ENCODE results near the gene OSBPL9. TPM values are rescaled to one million over a fixed set of nuclear protein-coding genes. Genes with fewer than 3 reads are reported as not detected.

Gene OSBPL9
- total RNA-seq, 2 experiments from 2014 or later: 58.6 to 87.8 TPM

DNA sequence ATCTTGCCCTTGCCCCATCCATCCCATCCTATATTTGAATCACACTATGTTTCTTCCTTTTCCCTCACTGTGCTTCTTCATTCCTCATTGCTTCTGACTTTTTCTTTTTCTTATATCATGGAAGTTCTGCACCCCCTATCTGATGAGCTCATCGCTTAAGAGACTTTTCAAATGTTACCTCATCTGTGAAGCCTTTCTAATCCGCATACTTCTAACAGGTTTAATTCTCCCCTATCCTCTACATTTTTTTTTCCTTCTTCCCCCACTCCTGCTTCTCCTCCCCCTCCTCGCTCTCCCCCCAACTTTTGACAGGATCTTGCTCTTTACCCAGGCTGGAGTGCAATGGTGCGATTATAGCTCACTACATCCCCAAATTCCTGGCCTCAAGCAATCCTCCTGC is 39.5 kb downstream of the OSBPL9 start:
- Histone ChIP-seq H3K9me3 (ENCODE audit: low read length) (no peaks in the 10 kb centered on the region), H2AFZ (ENCODE audit: low read length) (no peak overlapping the region), H3K4me1 (ENCODE audit: insufficient read depth, low read length, poor library complexity, severe bottlenecking) (no peaks in the 10 kb centered on the region), H4K20me1 (ENCODE audit: insufficient read depth, low read length) (no peaks in the 10 kb centered on the region), H3K36me3 (ENCODE audit: insufficient read depth, low read length) (no peaks in the 10 kb centered on the region), H3K27ac (ENCODE audit: low read depth, low read length, poor library complexity, severe bottlenecking) (no peak overlapping the region), H3K4me3 (ENCODE audit: low read depth, low read length, poor library complexity, severe bottlenecking) (no peak overlapping the region), H3K4me2 (ENCODE audit: low read length) (no peak overlapping the region), H3K79me2 (ENCODE audit: insufficient read depth, low read depth, low read length) (no peaks in the 10 kb centered on the region), H3K9me2 (ENCODE audit: insufficient read depth, low read length) (no peaks in the 10 kb centered on the region)
- POLR2A ChIA-PET: interaction anchor here (0.6 kb wide), 2 partner anchors 17 to 1482 kb away, joined by 3 to 4 read pairs; no protein-coding TSS in a partner anchor
- CTCF ChIA-PET (ENCODE audit: unreplicated experiment): interaction anchor here (0.7 kb wide), 1 partner anchor 50 kb away, joined by 3 read pairs; no protein-coding TSS in a partner anchor
- DNase-seq (ENCODE audit: low spot score): no peak
- no peak for TF ChIP-seq EZH2phosphoT487 (IDR thresholded peaks at IDR 0.05; ENCODE audit: borderline replicate concordance, low read depth, low read length)
- TF ChIP-seq, protein P1, sequence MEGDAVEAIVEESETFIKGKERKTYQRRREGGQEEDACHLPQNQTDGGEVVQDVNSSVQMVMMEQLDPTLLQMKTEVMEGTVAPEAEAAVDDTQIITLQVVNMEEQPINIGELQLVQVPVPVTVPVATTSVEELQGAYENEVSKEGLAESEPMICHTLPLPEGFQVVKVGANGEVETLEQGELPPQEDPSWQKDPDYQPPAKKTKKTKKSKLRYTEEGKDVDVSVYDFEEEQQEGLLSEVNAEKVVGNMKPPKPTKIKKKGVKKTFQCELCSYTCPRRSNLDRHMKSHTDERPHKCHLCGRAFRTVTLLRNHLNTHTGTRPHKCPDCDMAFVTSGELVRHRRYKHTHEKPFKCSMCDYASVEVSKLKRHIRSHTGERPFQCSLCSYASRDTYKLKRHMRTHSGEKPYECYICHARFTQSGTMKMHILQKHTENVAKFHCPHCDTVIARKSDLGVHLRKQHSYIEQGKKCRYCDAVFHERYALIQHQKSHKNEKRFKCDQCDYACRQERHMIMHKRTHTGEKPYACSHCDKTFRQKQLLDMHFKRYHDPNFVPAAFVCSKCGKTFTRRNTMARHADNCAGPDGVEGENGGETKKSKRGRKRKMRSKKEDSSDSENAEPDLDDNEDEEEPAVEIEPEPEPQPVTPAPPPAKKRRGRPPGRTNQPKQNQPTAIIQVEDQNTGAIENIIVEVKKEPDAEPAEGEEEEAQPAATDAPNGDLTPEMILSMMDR (conservative IDR thresholded peaks at IDR 0.05; ENCODE audit: low read length): no peak
- intact Hi-C loops (cut with micrococcal nuclease; ENCODE audit: unreplicated experiment): no loop called here
- no TSS peak for BruUV-seq (replicated peaks)

- Histone ChIP-seq H3K79me2 (ENCODE audit: insufficient read depth, low read depth, low read length) (no peaks in the 10 kb centered on the region), H4K20me1 (ENCODE audit: insufficient read depth, low read length) (no peaks in the 10 kb centered on the region), H3K4me3 (ENCODE audit: low read depth, low read length, poor library complexity, severe bottlenecking) (no peak overlapping the region), H3K4me1 (ENCODE audit: insufficient read depth, low read length, poor library complexity, severe bottlenecking) (no peaks in the 10 kb centered on the region), H3K9me2 (ENCODE audit: insufficient read depth, low read length) (no peaks in the 10 kb centered on the region), H3K36me3 (ENCODE audit: insufficient read depth, low read length) (no peaks in the 10 kb centered on the region), H2AFZ (ENCODE audit: low read length) (no peak overlapping the region), H3K27ac (ENCODE audit: low read depth, low read length, poor library complexity, severe bottlenecking) (no peak overlapping the region), H3K4me2 (ENCODE audit: low read length) (no peak overlapping the region), H3K9me3 (ENCODE audit: low read length) (no peaks in the 10 kb centered on the region)
- no TSS peak for BruUV-seq (replicated peaks)
- POLR2A ChIA-PET: interaction anchor here (0.6 kb wide), 1 partner anchor 1596 kb away, joined by 3 read pairs; no protein-coding TSS in a partner anchor
- no peak for DNase-seq (ENCODE audit: low spot score)
- TF ChIP-seq EZH2phosphoT487 (IDR thresholded peaks at IDR 0.05; ENCODE audit: borderline replicate concordance, low read depth, low read length): no peak
- TF ChIP-seq, protein P1 (conservative IDR thresholded peaks at IDR 0.05; ENCODE audit: low read length): no peak
- intact Hi-C loops (cut with micrococcal nuclease; ENCODE audit: unreplicated experiment): no loop called here
- CTCF ChIA-PET (ENCODE audit: unreplicated experiment): no interaction called here
Measured at GRCh38 chr1:51660580-51660979, 43.7 kb downstream of the OSBPL9 start.

DNA sequence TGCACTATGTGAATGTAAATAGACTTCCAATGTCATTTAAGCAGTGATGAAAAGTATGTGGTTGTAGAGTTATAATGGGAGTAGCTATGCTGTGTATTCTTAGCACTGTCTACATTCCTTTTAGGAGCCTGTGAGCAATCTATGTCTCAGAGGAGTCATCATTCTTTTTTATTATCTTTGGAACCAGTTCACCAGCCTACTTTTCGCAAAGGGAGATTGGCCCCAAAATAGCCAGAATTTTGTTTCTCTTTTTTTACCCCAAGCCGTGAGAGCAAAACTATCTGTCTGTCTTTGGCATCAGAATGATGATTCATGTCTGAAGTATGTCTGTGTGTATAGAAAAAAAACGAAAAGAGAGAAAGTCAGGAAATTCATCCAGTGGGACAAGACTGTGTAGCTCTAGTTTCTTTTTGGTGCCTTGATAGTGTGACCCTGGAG is 44.2 kb downstream of the OSBPL9 start:
- no peak overlapping the region for H3K4me3 ChIP-seq (ENCODE audit: low read depth, low read length, poor library complexity, severe bottlenecking)
- intact Hi-C loops (cut with micrococcal nuclease; ENCODE audit: unreplicated experiment): no loop called here
- H2AFZ ChIP-seq (ENCODE audit: low read length): no peak overlapping the region
- BruUV-seq (replicated peaks): no TSS peak
- CTCF ChIA-PET (ENCODE audit: unreplicated experiment): no interaction called here
- no peaks in the 10 kb centered on the region for H3K36me3 ChIP-seq (ENCODE audit: insufficient read depth, low read length)
- POLR2A ChIA-PET: interaction anchor here (0.6 kb wide), 1 partner anchor 1595 kb away, joined by 3 read pairs; no protein-coding TSS in a partner anchor
- no peaks in the 10 kb centered on the region for H4K20me1 ChIP-seq (ENCODE audit: insufficient read depth, low read length)
- no peak for TF ChIP-seq EZH2phosphoT487 (IDR thresholded peaks at IDR 0.05; ENCODE audit: borderline replicate concordance, low read depth, low read length)
- TF ChIP-seq, protein P1 (conservative IDR thresholded peaks at IDR 0.05; ENCODE audit: low read length): no peak
- no peak overlapping the region for H3K4me2 ChIP-seq (ENCODE audit: low read length)
- no peaks in the 10 kb centered on the region for H3K9me3 ChIP-seq (ENCODE audit: low read length)
- H3K27ac ChIP-seq (ENCODE audit: low read depth, low read length, poor library complexity, severe bottlenecking): no peak overlapping the region
- H3K4me1 ChIP-seq (ENCODE audit: insufficient read depth, low read length, poor library complexity, severe bottlenecking): no peaks in the 10 kb centered on the region
- no peak for DNase-seq (ENCODE audit: low spot score)
- H3K79me2 ChIP-seq (ENCODE audit: insufficient read depth, low read depth, low read length): no peaks in the 10 kb centered on the region
- no peaks in the 10 kb centered on the region for H3K9me2 ChIP-seq (ENCODE audit: insufficient read depth, low read length)

Data from OCI-LY7 (cell line).